MM.1S (cell line): ENCODE results near the gene CYP27A1.
"Not testable (repeated sequence)": the region's sequence is repeated elsewhere in the genome, so short reads cannot be mapped to it uniquely, and the experiment has no call there.

Experiments used
- DNase-seq: peaks from one replicate; pipeline ENCODE4 v3.0.0-alpha.2; 2015
- H2AFZ ChIP-seq: fragments of 300-600 bp; sonication (generic); 2 replicates; pipeline ENCODE4 v1.6.0; 2016; ENCODE audit warnings: antibody characterized with exemption, low read length
- H3F3A ChIP-seq: fragments of 300-600 bp; sonication (generic); 2 replicates; pipeline ENCODE4 v1.6.1; 2016; ENCODE audit warnings: mild to moderate bottlenecking, antibody characterized with exemption, low read length, moderate library complexity, mixed read lengths; ENCODE audit not compliant: insufficient read depth
- H3K27ac ChIP-seq: fragments of 300-600 bp; sonication (generic); 2 replicates; pipeline ENCODE4 v1.5.1; 2016; ENCODE audit warnings: mild to moderate bottlenecking, low read length
- H3K27me3 ChIP-seq: fragments of 300-600 bp; sonication (generic); replicated peaks from 2 replicates; pipeline ENCODE4 v1.6.0; 2016; ENCODE audit warnings: low read length; ENCODE audit not compliant: insufficient read depth
- H3K36me3 ChIP-seq: fragments of 300-600 bp; sonication (generic); replicated peaks from 2 replicates; pipeline ENCODE4 v1.6.1; 2016; ENCODE audit warnings: mild to moderate bottlenecking, low read length, mixed read lengths; ENCODE audit not compliant: insufficient read depth
- H3K4me1 ChIP-seq: fragments of 300-600 bp; sonication (generic); 2 replicates; pipeline ENCODE4 v1.6.1; 2016; ENCODE audit warnings: low read length, mixed read lengths
- H3K4me2 ChIP-seq: fragments of 300-600 bp; sonication (generic); 2 replicates; pipeline ENCODE4 v1.6.0; 2016; ENCODE audit warnings: low read depth, low read length
- H3K4me3 ChIP-seq: fragments of 300-600 bp; sonication (generic); 2 replicates; pipeline ENCODE4 v1.5.1; 2016; ENCODE audit warnings: low read length, mixed read lengths
- H3K79me2 ChIP-seq: fragments of 300-600 bp; sonication (generic); 2 replicates; pipeline ENCODE4 v1.6.1; 2016; ENCODE audit warnings: mixed run types, low read length, mixed read lengths
- H3K9ac ChIP-seq: fragments of 300-600 bp; sonication (generic); 2 replicates; pipeline ENCODE4 v1.6.1; 2016; ENCODE audit warnings: low read length, mixed read lengths
- H3K9me2 ChIP-seq: fragments of 300-600 bp; sonication (generic); replicated peaks from 2 replicates; pipeline ENCODE4 v1.6.1; 2016; ENCODE audit warnings: mild to moderate bottlenecking, low read length, mixed read lengths; ENCODE audit not compliant: insufficient read depth
- H3K9me3 ChIP-seq: fragments of 300-600 bp; sonication (generic); replicated peaks from 2 replicates; pipeline ENCODE4 v1.6.1; 2016; ENCODE audit warnings: mild to moderate bottlenecking, low read length, mixed read lengths; ENCODE audit not compliant: insufficient read depth
- H4K20me1 ChIP-seq: fragments of 300-600 bp; sonication (generic); 2 replicates; pipeline ENCODE4 v1.6.1; 2016; ENCODE audit warnings: mild to moderate bottlenecking, low read length, moderate library complexity, mixed read lengths; ENCODE audit not compliant: insufficient read depth
- CTCF ChIP-seq: fragments of 300-600 bp; sonication (generic); IDR thresholded peaks from 2 replicates; pipeline ENCODE4 v1.5.1; 2016; ENCODE audit warnings: antibody characterized with exemption, low read length, mixed read lengths
- EZH2 ChIP-seq: fragments of 300-600 bp; sonication (generic); optimal IDR thresholded peaks from 2 replicates; pipeline ENCODE3; 2017; ENCODE audit warnings: low read depth, mild to moderate bottlenecking, antibody characterized with exemption, low read length, mixed read lengths
- EZH2phosphoT487 ChIP-seq: fragments of 300-600 bp; sonication (generic); IDR thresholded peaks from 2 replicates; pipeline ENCODE4 v1.6.1; 2018; ENCODE audit warnings: antibody characterized with exemption, low read length

CYP27A1 gene

GRCh38 chr2:218846963-218847362 lies 65.0 kb downstream of the CYP27A1 start:
- H3K79me2 ChIP-seq, H3K4me2 ChIP-seq, DNase-seq, H3K9me2 ChIP-seq, H3K36me3 ChIP-seq, H2AFZ ChIP-seq, H3K27me3 ChIP-seq, H4K20me1 ChIP-seq, H3K4me1 ChIP-seq, H3K27ac ChIP-seq, H3K9ac ChIP-seq, H3K9me3 ChIP-seq, H3F3A ChIP-seq, H3K4me3 ChIP-seq: not testable (repeated sequence)

- no peaks in the 10 kb centered on the region for H3K9me3 ChIP-seq
- peaks cover 18% of the 10 kb centered on the region for H3K27me3 ChIP-seq
- no peaks in the 10 kb centered on the region for H3K79me2 ChIP-seq
- no peak overlapping the region for H3K4me3 ChIP-seq
- no peaks in the 10 kb centered on the region for H4K20me1 ChIP-seq
- no peak for DNase-seq
- no peak overlapping the region for H3K27ac ChIP-seq
- H3F3A ChIP-seq, result no peaks in the 10 kb centered on the region
- TF ChIP-seq EZH2 (no peak), CTCF (no peak), EZH2phosphoT487 (no peak)
- H3K9ac ChIP-seq, result no peak overlapping the region
- H3K36me3 ChIP-seq, result no peaks in the 10 kb centered on the region
- H3K4me2 ChIP-seq, result no peak overlapping the region
- H2AFZ ChIP-seq, result no peak overlapping the region
- no peaks in the 10 kb centered on the region for H3K9me2 ChIP-seq
- no peaks in the 10 kb centered on the region for H3K4me1 ChIP-seq
These were observed 67.8 kb downstream of the CYP27A1 start for GRCh38 chr2:218849721-218850120.

- H3K4me2 ChIP-seq, result no peak overlapping the region
- no peaks in the 10 kb centered on the region for H4K20me1 ChIP-seq
- no peaks in the 10 kb centered on the region for H3K4me1 ChIP-seq
- no peak overlapping the region for H3K27ac ChIP-seq
- H3K27me3 ChIP-seq, result peaks cover 28% of the 10 kb centered on the region
- no peaks in the 10 kb centered on the region for H3K9me2 ChIP-seq
- TF ChIP-seq EZH2phosphoT487 (no peak), EZH2 (no peak), CTCF (no peak)
- H2AFZ ChIP-seq, result no peak overlapping the region
- no peak for DNase-seq
- H3K36me3 ChIP-seq, result no peaks in the 10 kb centered on the region
- H3F3A ChIP-seq, result no peaks in the 10 kb centered on the region
- H3K79me2 ChIP-seq, result no peaks in the 10 kb centered on the region
- H3K9ac ChIP-seq, result no peak overlapping the region
- H3K9me3 ChIP-seq, result no peaks in the 10 kb centered on the region
- no peak overlapping the region for H3K4me3 ChIP-seq
These were observed 68.8 kb downstream of the CYP27A1 start for GRCh38 chr2:218850796-218851195.

GRCh38 chr2:218851286-218851685 lies 69.3 kb downstream of the CYP27A1 start:
- no peaks in the 10 kb centered on the region for H3F3A ChIP-seq
- no peaks in the 10 kb centered on the region for H3K4me1 ChIP-seq
- no peaks in the 10 kb centered on the region for H3K9me2 ChIP-seq
- no peaks in the 10 kb centered on the region for H3K36me3 ChIP-seq
- H3K27ac ChIP-seq, result no peak overlapping the region
- H4K20me1 ChIP-seq, result no peaks in the 10 kb centered on the region
- no peak for DNase-seq
- no peak overlapping the region for H3K4me3 ChIP-seq
- peaks cover 33% of the 10 kb centered on the region for H3K27me3 ChIP-seq
- TF ChIP-seq EZH2phosphoT487, result no peak
- TF ChIP-seq EZH2, result no peak
- no peak for TF ChIP-seq CTCF
- H3K9ac ChIP-seq, result no peak overlapping the region
- H3K9me3 ChIP-seq, result no peaks in the 10 kb centered on the region
- H3K79me2 ChIP-seq, result no peaks in the 10 kb centered on the region
- H3K4me2 ChIP-seq, result no peak overlapping the region
- H2AFZ ChIP-seq, result no peak overlapping the region
